OCI-LY1 (cell line): ENCODE measurements around the gene PALD1.

Experiments
- H2AFZ ChIP-seq: fragments of 200-600 bp; sonication (generic), shearing (Covaris generic); 2 replicates; pipeline ENCODE4 v1.6.0; 2014; ENCODE audit warnings: antibody characterized with exemption, mild to moderate bottlenecking, low read length
- H3F3A ChIP-seq: fragments of 200-600 bp; sonication (generic), shearing (Covaris generic); 2 replicates; pipeline ENCODE4 v1.6.0; 2014; ENCODE audit warnings: mild to moderate bottlenecking, antibody characterized with exemption, low read length, moderate library complexity; ENCODE audit not compliant: insufficient read depth
- H3K27ac ChIP-seq: fragments of 200-600 bp; sonication (generic); 2 replicates; pipeline ENCODE4 v1.5.1; 2014; ENCODE audit warnings: low read length, mixed run types, mild to moderate bottlenecking, low read depth; ENCODE audit not compliant: poor library complexity, severe bottlenecking
- H3K27me3 ChIP-seq: fragments of 200-600 bp; sonication (generic); 2 replicates; pipeline ENCODE4 v1.6.0; 2014; ENCODE audit warnings: antibody characterized with exemption, mild to moderate bottlenecking, low read length, moderate library complexity; ENCODE audit not compliant: insufficient read depth
- H3K36me3 ChIP-seq: fragments of 200-600 bp; sonication (generic); 2 replicates; pipeline ENCODE4 v1.6.1; 2014; ENCODE audit warnings: mild to moderate bottlenecking, antibody characterized with exemption, low read length, moderate library complexity, mixed read lengths; ENCODE audit not compliant: insufficient read depth
- H3K4me1 ChIP-seq: fragments of 200-600 bp; sonication (generic); 2 replicates; pipeline ENCODE4 v1.5.1; 2014; ENCODE audit warnings: mild to moderate bottlenecking, low read length, moderate library complexity; ENCODE audit not compliant: insufficient read depth, severe bottlenecking
- H3K4me2 ChIP-seq: fragments of 200-600 bp; sonication (generic), shearing (Covaris generic); 2 replicates; pipeline ENCODE4 v1.6.1; 2014; ENCODE audit warnings: low read length
- H3K4me3 ChIP-seq: fragments of 200-600 bp; sonication (generic); 2 replicates; pipeline ENCODE4 v1.5.1; 2014; ENCODE audit warnings: low read length, low read depth, mild to moderate bottlenecking, mixed read lengths; ENCODE audit not compliant: poor library complexity, severe bottlenecking
- H3K79me2 ChIP-seq: fragments of 200-600 bp; shearing (Covaris generic); 2 replicates; pipeline ENCODE4 v1.6.1; 2016; ENCODE audit warnings: mixed run types, low read length, mixed read lengths; ENCODE audit not compliant: insufficient read depth
- H3K9ac ChIP-seq: fragments of 200-600 bp; sonication (generic), shearing (Covaris generic); 2 replicates; pipeline ENCODE4 v1.6.1; 2014; ENCODE audit warnings: mild to moderate bottlenecking, low read length, mixed read lengths
- H3K9me2 ChIP-seq: fragments of 200-600 bp; sonication (generic), shearing (Covaris generic); 2 replicates; pipeline ENCODE4 v1.6.1; 2014; ENCODE audit warnings: low read depth, mild to moderate bottlenecking, low read length, mixed read lengths
- H3K9me3 ChIP-seq: fragments of 200-600 bp; shearing (Covaris generic); 2 replicates; pipeline ENCODE4 v1.6.1; 2014; ENCODE audit warnings: low read length, mixed read lengths
- H4K20me1 ChIP-seq: fragments of 200-600 bp; sonication (generic), shearing (Covaris generic); 2 replicates; pipeline ENCODE4 v1.6.0; 2016; ENCODE audit warnings: mild to moderate bottlenecking, low read length; ENCODE audit not compliant: insufficient read depth
- CTCF ChIP-seq: fragments of 200-600 bp; sonication (generic), shearing (Covaris generic); IDR thresholded peaks from 2 replicates; pipeline ENCODE4 v1.5.1; 2017; ENCODE audit warnings: mild to moderate bottlenecking, antibody characterized with exemption, low read length, moderate library complexity, mixed read lengths
- EZH2 ChIP-seq: fragments of 200-600 bp; sonication (generic), shearing (Covaris generic); IDR thresholded peaks from 2 replicates; pipeline ENCODE4 v1.8.0; 2017; ENCODE audit warnings: borderline replicate concordance, mixed run types, mild to moderate bottlenecking, antibody characterized with exemption, low read length, moderate library complexity, mixed read lengths

PALD1 gene

GRCh38 chr10:70568113-70568512 is 89.5 kb downstream of the PALD1 start:
- Histone ChIP-seq H3K36me3 (peaks cover 70% of the 10 kb centered on the region; the same call in 1 of the 2 replicates), H4K20me1 (no peaks in the 10 kb centered on the region), H3F3A (no peaks in the 10 kb centered on the region), H3K27ac (peak overlapping the region; percentile 20), H3K9me3 (no peaks in the 10 kb centered on the region), H3K4me2 (no peak overlapping the region), H3K79me2 (no peaks in the 10 kb centered on the region), H3K4me3 (no peak overlapping the region), H3K4me1 (peaks cover 31% of the 10 kb centered on the region), H3K27me3 (no peaks in the 10 kb centered on the region), H3K9ac (no peak overlapping the region), H2AFZ (no peak overlapping the region), H3K9me2 (no peaks in the 10 kb centered on the region)
- TF ChIP-seq CTCF (no peak), EZH2 (no peak)

- Histone ChIP-seq H3K36me3 (peaks cover 68% of the 10 kb centered on the region; the same call in 1 of the 2 replicates), H3K27me3 (no peaks in the 10 kb centered on the region)
These were observed 90.4 kb downstream of the PALD1 start for GRCh38 chr10:70568781-70569495.

GRCh38 chr10:70571236-70571635 is 92.7 kb downstream of the PALD1 start:
- peak overlapping the region; percentile 90 for H3K27ac ChIP-seq
- no peaks in the 10 kb centered on the region for H3K9me3 ChIP-seq
- H3K9me2 ChIP-seq = no peaks in the 10 kb centered on the region

More at GRCh38 chr10:70568781-70569495, 90.4 kb downstream of the PALD1 start:
- H3F3A ChIP-seq = no peaks in the 10 kb centered on the region
- no peak overlapping the region for H3K4me3 ChIP-seq
- H2AFZ ChIP-seq = no peak overlapping the region
- no peaks in the 10 kb centered on the region for H3K9me2 ChIP-seq
- H3K4me2 ChIP-seq = no peak overlapping the region
- H3K79me2 ChIP-seq = no peaks in the 10 kb centered on the region
- H4K20me1 ChIP-seq = no peaks in the 10 kb centered on the region
- TF ChIP-seq EZH2 (no peak), CTCF (no peak)
- H3K27ac ChIP-seq = peak overlapping the region; percentile 20
- no peaks in the 10 kb centered on the region for H3K9me3 ChIP-seq
- H3K4me1 ChIP-seq = peaks cover 39% of the 10 kb centered on the region
- H3K9ac ChIP-seq = no peak overlapping the region

More at GRCh38 chr10:70571236-70571635, 92.7 kb downstream of the PALD1 start:
- Histone ChIP-seq H3K4me1 (peaks cover 46% of the 10 kb centered on the region), H3K4me2 (no peak overlapping the region), H2AFZ (no peak overlapping the region), H3K27me3 (no peaks in the 10 kb centered on the region), H3K4me3 (no peak overlapping the region), H3K9ac (no peak overlapping the region; the same call in 1 of the 2 replicates), H3K36me3 (peaks cover 46% of the 10 kb centered on the region; the same call in 1 of the 2 replicates), H4K20me1 (no peaks in the 10 kb centered on the region), H3K79me2 (no peaks in the 10 kb centered on the region), H3F3A (no peaks in the 10 kb centered on the region)
- TF ChIP-seq EZH2 (no peak), CTCF (no peak)
